H9 (cell line): Measurements from ENCODE around the gene RPL10A. TPM values are rescaled to one million over a fixed set of nuclear protein-coding genes. Genes with fewer than 3 reads are reported as not detected.

Source experiments
- DNase-seq: peaks from one replicate; pipeline ENCODE4 v3.0.0-alpha.2; 2017
- H2AFZ ChIP-seq: one replicate; pipeline ENCODE4 v1.6.1; 2013; ENCODE audit warnings: mild to moderate bottlenecking, low read length, control low read depth, moderate library complexity
- H2AK5ac ChIP-seq: 2 replicates; pipeline ENCODE4 v1.6.1; 2013; ENCODE audit warnings: low read length, control low read depth, mixed read lengths; ENCODE audit not compliant: insufficient read length
- H2BK120ac ChIP-seq: one replicate; pipeline ENCODE4 v1.6.1; 2013; ENCODE audit warnings: low read depth, mild to moderate bottlenecking, low read length, control low read depth, inconsistent platforms; ENCODE audit not compliant: poor library complexity, severe bottlenecking
- H2BK12ac ChIP-seq: 2 replicates; pipeline ENCODE4 v1.6.1; 2013; ENCODE audit warnings: low read length, control low read depth, mixed read lengths, low read depth; ENCODE audit not compliant: insufficient read length
- H2BK15ac ChIP-seq: 2 replicates; pipeline ENCODE4 v1.6.1; 2013; ENCODE audit warnings: low read depth, low read length, control low read depth
- H2BK20ac ChIP-seq: one replicate; pipeline ENCODE4 v1.6.1; 2013; ENCODE audit warnings: low read depth, mild to moderate bottlenecking, low read length, control low read depth, inconsistent platforms; ENCODE audit not compliant: poor library complexity, severe bottlenecking
- H2BK5ac ChIP-seq: 2 replicates; pipeline ENCODE4 v1.6.1; 2013; ENCODE audit warnings: low read length, control low read depth, mixed read lengths; ENCODE audit not compliant: insufficient read length
- H3K14ac ChIP-seq: 2 replicates; pipeline ENCODE4 v1.6.1; 2013; ENCODE audit warnings: low read length, control low read depth; ENCODE audit not compliant: insufficient read depth
- H3K18ac ChIP-seq: 2 replicates; pipeline ENCODE4 v1.6.1; 2013; ENCODE audit warnings: low read depth, mild to moderate bottlenecking, mixed read lengths, low read length, control low read depth; ENCODE audit not compliant: insufficient read length
- H3K23ac ChIP-seq: 2 replicates; pipeline ENCODE4 v1.6.1; 2013; ENCODE audit warnings: low read length, control low read depth, mixed read lengths, low read depth; ENCODE audit not compliant: insufficient read length
- H3K23me2 ChIP-seq: 2 replicates; pipeline ENCODE4 v1.6.1; 2013; ENCODE audit warnings: low read depth, mild to moderate bottlenecking, mixed read lengths, low read length, control low read depth; ENCODE audit not compliant: insufficient read length, poor library complexity, severe bottlenecking
- H3K27ac ChIP-seq: 2 replicates; pipeline ENCODE4 v1.5.1; 2013; ENCODE audit warnings: low read length, control low read depth, mixed read lengths, low read depth; ENCODE audit not compliant: insufficient read length
- H3K27me3 ChIP-seq: 2 replicates; pipeline ENCODE4 v1.6.1; 2013; ENCODE audit warnings: low read length, control low read depth, inconsistent platforms; ENCODE audit not compliant: insufficient read depth
- H3K4ac ChIP-seq: 2 replicates; pipeline ENCODE4 v1.6.1; 2013; ENCODE audit warnings: low read depth, mild to moderate bottlenecking, control low read depth, inconsistent platforms, low read length, moderate library complexity
- H3K4me1 ChIP-seq: 2 replicates; pipeline ENCODE4 v1.6.1; 2013; ENCODE audit warnings: low read length, control low read depth, inconsistent platforms; ENCODE audit not compliant: insufficient read depth
- H3K4me2 ChIP-seq: 2 replicates; pipeline ENCODE4 v1.6.1; 2013; ENCODE audit warnings: low read length, control low read depth, mixed read lengths; ENCODE audit not compliant: insufficient read length, insufficient read depth
- H3K56ac ChIP-seq: 2 replicates; pipeline ENCODE4 v1.6.1; 2013; ENCODE audit warnings: low read depth, mild to moderate bottlenecking, mixed read lengths, low read length, control low read depth; ENCODE audit not compliant: insufficient read length
- H3K79me1 ChIP-seq: 2 replicates; pipeline ENCODE4 v1.6.1; 2013; ENCODE audit warnings: low read depth, mild to moderate bottlenecking, moderate library complexity, low read length, control low read depth, inconsistent platforms; ENCODE audit not compliant: insufficient read depth, poor library complexity, severe bottlenecking
- H3K79me2 ChIP-seq: 2 replicates; pipeline ENCODE4 v1.6.1; 2013; ENCODE audit warnings: low read length, control low read depth, inconsistent platforms; ENCODE audit not compliant: insufficient read depth
- H3K9ac ChIP-seq: 2 replicates; pipeline ENCODE4 v1.6.1; 2013; ENCODE audit warnings: low read length, control low read depth, mixed read lengths; ENCODE audit not compliant: insufficient read length; ENCODE audit errors: extremely low read depth
- H3K9me3 ChIP-seq: one replicate; pipeline ENCODE4 v1.6.1; 2013; ENCODE audit warnings: low read depth, low read length, inconsistent platforms; ENCODE audit not compliant: control insufficient read depth
- H3T11ph ChIP-seq: one replicate; pipeline ENCODE4 v1.6.1; 2013; ENCODE audit warnings: mild to moderate bottlenecking, low read length, control low read depth, inconsistent platforms
- H4K20me1 ChIP-seq: one replicate; pipeline ENCODE4 v1.6.1; 2013; ENCODE audit not compliant: control insufficient read depth, insufficient read length, insufficient read depth
- H4K5ac ChIP-seq: 2 replicates; pipeline ENCODE4 v1.6.1; 2013; ENCODE audit warnings: low read depth, mild to moderate bottlenecking, mixed read lengths, low read length, control low read depth; ENCODE audit not compliant: insufficient read length
- H4K8ac ChIP-seq: replicated peaks from 2 replicates; pipeline ENCODE4 v1.6.1; 2013; ENCODE audit warnings: low read length, control low read depth, mixed read lengths, low read depth; ENCODE audit not compliant: insufficient read length
- H4K91ac ChIP-seq: 2 replicates; pipeline ENCODE4 v1.6.1; 2013; ENCODE audit warnings: low read depth, mild to moderate bottlenecking, moderate library complexity, mixed read lengths, low read length, control low read depth; ENCODE audit not compliant: insufficient read length
- H3K27ac Mint-ChIP-seq, 3 experiments: 2 replicates in 2 of 3; 3 replicates in 1 of 3; pipeline ENCODE4 v1.8.0; 2020 to 2021; ENCODE audit warnings: mixed read lengths in 3 of 3, mild to moderate bottlenecking in 1 of 3, moderate library complexity in 1 of 3
- H3K27me3 Mint-ChIP-seq: 2 replicates; pipeline ENCODE4 v1.8.0; 2021; ENCODE audit warnings: low read depth, mild to moderate bottlenecking, moderate library complexity, mixed read lengths
- H3K36me3 Mint-ChIP-seq, 3 experiments: 2 replicates in 2 of 3; 3 replicates in 1 of 3; pipeline ENCODE4 v1.8.0; 2020 to 2021; ENCODE audit warnings: low read depth in 3 of 3, mixed read lengths in 3 of 3; ENCODE audit not compliant: insufficient read depth in 1 of 3
- H3K4me1 Mint-ChIP-seq, 2 experiments: 2 replicates each; pipeline ENCODE4 v1.8.0; 2020; ENCODE audit warnings: mixed read lengths in 2 of 2
- H3K4me3 Mint-ChIP-seq, 2 experiments: 2 replicates in 1 of 2; 3 replicates in 1 of 2; pipeline ENCODE4 v1.8.0; 2020 to 2021; ENCODE audit warnings: mild to moderate bottlenecking in 2 of 2, mixed read lengths in 2 of 2, moderate library complexity in 1 of 2
- H3K9me3 Mint-ChIP-seq, 2 experiments: 2 replicates in 1 of 2; 3 replicates in 1 of 2; pipeline ENCODE4 v1.8.0; 2020; ENCODE audit warnings: mild to moderate bottlenecking in 2 of 2, mixed read lengths in 2 of 2, moderate library complexity in 1 of 2
- WGBS: extraction: QIAGEN DNeasy Blood & Tissue Kit; methylation state at CpG from one replicate; pipeline ENCODE4 v1.1.7; 2013; ENCODE audit warnings: missing lambda C conversion rate, low lambda C conversion rate, mixed read lengths; ENCODE audit not compliant: insufficient read length; ENCODE audit errors: extremely low coverage; 5-methylcytosine and 5-hydroxymethylcytosine counted together
- total RNA-seq: library from RNA; stranded (reverse); gene quantifications from 2 replicates; pipeline ENCODE4 v1.2.1, GENCODE V29; 2021
- TF ChIP-seq, protein P1 (sequence below): fragments of 200-600 bp; sonication (generic); conservative IDR thresholded peaks from 3 replicates; pipeline ENCODE4 v1.8.0; 2021; ENCODE audit warnings: antibody characterized with exemption, mild to moderate bottlenecking

RPL10A gene
- total RNA-seq, 1 experiment from 2014 or later: 1,830 TPM

- Histone ChIP-seq H4K20me1 (peaks cover 3% of the 10 kb centered on the region), H2AK5ac (no peak overlapping the region), H2BK20ac (no peak overlapping the region), H3K23me2 (peaks cover 9% of the 10 kb centered on the region), H3K4me1 (peaks cover 18% of the 10 kb centered on the region; the same call in 1 of the 2 replicates), H2BK5ac (no peak overlapping the region), H2AFZ (no peak overlapping the region), H4K5ac (no peak overlapping the region), H4K91ac (no peak overlapping the region), H3K9me3 (no peaks in the 10 kb centered on the region), H3K23ac (no peak overlapping the region), H3K9ac (no peak overlapping the region), H3K4ac (no peak overlapping the region), H3K4me2 (no peak overlapping the region), H4K8ac (no peak overlapping the region), H3K56ac (no peak overlapping the region), H3K18ac (peak overlapping the region; percentile 43), H3K14ac (peak overlapping the region; percentile 56), H2BK120ac (no peak overlapping the region), H2BK15ac (no peak overlapping the region), H3K79me2 (peaks cover 2% of the 10 kb centered on the region; the same call in 1 of the 2 replicates), H3T11ph (no peak overlapping the region), H2BK12ac (no peak overlapping the region), H3K79me1 (no peaks in the 10 kb centered on the region), H3K27ac (no peak overlapping the region), H3K27me3 (no peaks in the 10 kb centered on the region; the same call in 1 of the 2 replicates)
- DNase-seq: peak; percentile 41
- Mint-ChIP-seq H3K27ac (peak overlapping the region in 2 of 3 experiments; percentile 59 to 94; a peak in 3 of 7 replicates), H3K4me3 (peak overlapping the region; percentile 39 to 78; a peak in 4 of 5 replicates), H3K9me3 (no peaks in the 10 kb centered on the region; a peak in 1 of 5 replicates), H3K4me1 (peaks cover 70 to 78% of the 10 kb centered on the region in 2 experiments), H3K36me3 (no peaks in the 10 kb centered on the region; a peak in 1 of 7 replicates), H3K27me3 (peaks cover 13% of the 10 kb centered on the region)
- TF ChIP-seq, protein P1, sequence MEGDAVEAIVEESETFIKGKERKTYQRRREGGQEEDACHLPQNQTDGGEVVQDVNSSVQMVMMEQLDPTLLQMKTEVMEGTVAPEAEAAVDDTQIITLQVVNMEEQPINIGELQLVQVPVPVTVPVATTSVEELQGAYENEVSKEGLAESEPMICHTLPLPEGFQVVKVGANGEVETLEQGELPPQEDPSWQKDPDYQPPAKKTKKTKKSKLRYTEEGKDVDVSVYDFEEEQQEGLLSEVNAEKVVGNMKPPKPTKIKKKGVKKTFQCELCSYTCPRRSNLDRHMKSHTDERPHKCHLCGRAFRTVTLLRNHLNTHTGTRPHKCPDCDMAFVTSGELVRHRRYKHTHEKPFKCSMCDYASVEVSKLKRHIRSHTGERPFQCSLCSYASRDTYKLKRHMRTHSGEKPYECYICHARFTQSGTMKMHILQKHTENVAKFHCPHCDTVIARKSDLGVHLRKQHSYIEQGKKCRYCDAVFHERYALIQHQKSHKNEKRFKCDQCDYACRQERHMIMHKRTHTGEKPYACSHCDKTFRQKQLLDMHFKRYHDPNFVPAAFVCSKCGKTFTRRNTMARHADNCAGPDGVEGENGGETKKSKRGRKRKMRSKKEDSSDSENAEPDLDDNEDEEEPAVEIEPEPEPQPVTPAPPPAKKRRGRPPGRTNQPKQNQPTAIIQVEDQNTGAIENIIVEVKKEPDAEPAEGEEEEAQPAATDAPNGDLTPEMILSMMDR: no peak
- no CpG with 5 or more reads among the region's 5 CpGs for WGBS
Observed at GRCh38 chr6:35491558-35492257, 23.5 kb downstream of the RPL10A start.
